HEK293T (cell line): ENCODE measurements around the gene KIAA0930.

Experiments used
- BHLHE40 ChIP-seq: fragments of 450-650 bp; IDR thresholded peaks from 2 replicates; pipeline ENCODE4 v1.6.1; 2016; ENCODE audit warnings: mild to moderate bottlenecking, moderate library complexity, borderline replicate concordance
- CTBP1 ChIP-seq: fragments of 450-650 bp; IDR thresholded peaks from 2 replicates; pipeline ENCODE4 v1.6.1; 2016; ENCODE audit warnings: borderline replicate concordance
- L3MBTL2 ChIP-seq: fragments of 450-650 bp; conservative IDR thresholded peaks from 2 replicates; pipeline ENCODE4 v1.6.1; 2016; ENCODE audit warnings: mild to moderate bottlenecking
- NFRKB ChIP-seq: fragments of 450-650 bp; IDR thresholded peaks from 2 replicates; pipeline ENCODE4 v1.6.1; 2016; ENCODE audit warnings: mild to moderate bottlenecking, moderate library complexity
- SP1 ChIP-seq: fragments of 450-650 bp; IDR thresholded peaks from 2 replicates; pipeline ENCODE4 v1.6.1; 2017
- SUZ12 ChIP-seq: fragments of 450-650 bp; IDR thresholded peaks from 2 replicates; pipeline ENCODE4 v1.6.1; 2016; ENCODE audit warnings: mild to moderate bottlenecking
- TF ChIP-seq, protein P1 (sequence below): fragments of 450-650 bp; IDR thresholded peaks from 2 replicates; pipeline ENCODE4 v1.6.1; 2016

DNA sequence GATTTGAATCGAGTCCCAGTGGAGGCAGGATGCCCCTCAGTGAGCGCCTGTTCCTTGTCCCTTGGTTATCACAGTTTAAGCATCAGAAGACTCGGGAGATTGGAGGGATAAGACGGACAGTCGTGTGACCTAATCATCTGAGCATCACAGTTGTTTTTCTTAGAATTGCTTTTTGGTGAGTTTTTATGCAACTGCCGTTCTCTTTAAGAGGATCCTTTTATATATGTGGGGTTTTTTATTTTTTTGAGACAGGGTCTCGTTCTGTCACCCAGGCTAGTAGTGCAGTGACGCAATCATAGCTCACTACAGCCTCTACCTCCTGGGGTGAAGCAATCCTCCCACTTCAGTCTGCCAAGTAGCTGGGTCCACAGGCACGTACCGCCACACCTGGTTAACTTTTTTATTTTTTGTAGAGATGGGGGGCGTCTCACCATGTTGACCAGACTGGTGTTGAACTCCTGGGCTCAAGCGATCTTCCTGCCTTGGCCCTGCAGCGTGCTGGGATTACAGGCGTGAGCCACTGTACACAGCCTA lies 60.5 kb downstream of the KIAA0930 start:
- TF ChIP-seq SP1 (no peak), L3MBTL2 (no peak), NFRKB (no peak), BHLHE40 (no peak), CTBP1 (no peak), SUZ12 (no peak)
- TF ChIP-seq, protein P1, sequence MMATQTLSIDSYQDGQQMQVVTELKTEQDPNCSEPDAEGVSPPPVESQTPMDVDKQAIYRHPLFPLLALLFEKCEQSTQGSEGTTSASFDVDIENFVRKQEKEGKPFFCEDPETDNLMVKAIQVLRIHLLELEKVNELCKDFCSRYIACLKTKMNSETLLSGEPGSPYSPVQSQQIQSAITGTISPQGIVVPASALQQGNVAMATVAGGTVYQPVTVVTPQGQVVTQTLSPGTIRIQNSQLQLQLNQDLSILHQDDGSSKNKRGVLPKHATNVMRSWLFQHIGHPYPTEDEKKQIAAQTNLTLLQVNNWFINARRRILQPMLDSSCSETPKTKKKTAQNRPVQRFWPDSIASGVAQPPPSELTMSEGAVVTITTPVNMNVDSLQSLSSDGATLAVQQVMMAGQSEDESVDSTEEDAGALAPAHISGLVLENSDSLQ, result no peak
